Naive B cell (primary cell): ENCODE measurements around the gene CLDN10. TPM values are rescaled to one million over a fixed set of nuclear protein-coding genes. Genes with fewer than 3 reads are reported as not detected.
A peak's percentile ranks its signal among the peaks of the same experiment; 100 is the strongest.

Experiments
- ATAC-seq, 2 donors: fragments of 150-1000 bp; cut with Tn5 transposase; 2 replicates each; pipeline ENCODE4 v1.10.0; 2021; ENCODE audit warnings: low read depth in 2 of 2, mild to moderate bottlenecking in 2 of 2, moderate library complexity in 2 of 2
- DNase-seq: peaks from one replicate; pipeline ENCODE4 v3.0.0; 2022
- H3K27ac Mint-ChIP-seq, 6 donors: one replicate each; pipeline ENCODE4 v1.8.0; 2020 to 2022; ENCODE audit warnings: mild to moderate bottlenecking in 6 of 6, mixed read lengths in 6 of 6, moderate library complexity in 5 of 6, inconsistent platforms in 2 of 6
- H3K27me3 Mint-ChIP-seq, 3 donors: one replicate each; pipeline ENCODE4 v1.8.0; 2021 to 2022; ENCODE audit warnings: mixed read lengths in 3 of 3, mild to moderate bottlenecking in 1 of 3
- H3K36me3 Mint-ChIP-seq, 2 donors: one replicate each; pipeline ENCODE4 v1.8.0; 2020 to 2022; ENCODE audit warnings: mixed read lengths in 2 of 2, inconsistent platforms in 1 of 2, mild to moderate bottlenecking in 1 of 2
- H3K4me1 Mint-ChIP-seq, 3 donors: one replicate each; pipeline ENCODE4 v1.8.0; 2020 to 2022; ENCODE audit warnings: mixed read lengths in 3 of 3, inconsistent platforms in 1 of 3, mild to moderate bottlenecking in 1 of 3, moderate library complexity in 1 of 3
- H3K4me3 Mint-ChIP-seq, 8 donors: one replicate each; pipeline ENCODE4 v1.8.0; 2020 to 2022; ENCODE audit warnings: mild to moderate bottlenecking in 8 of 8, mixed read lengths in 8 of 8, moderate library complexity in 8 of 8, inconsistent platforms in 2 of 8
- H3K9me3 Mint-ChIP-seq, 7 donors: one replicate each; pipeline ENCODE4 v1.8.0; 2020 to 2022; ENCODE audit warnings: mixed read lengths in 7 of 7, mild to moderate bottlenecking in 5 of 7, inconsistent platforms in 2 of 7, moderate library complexity in 1 of 7
- polyA plus RNA-seq, 6 donors: library from polyadenylated mRNA; unstranded; fragments of 300-500 nt; fragmentation: Illumina TruSeq; gene quantifications; one replicate each; pipeline ENCODE4 v1.2.3, GENCODE V29; 2021; ENCODE audit warnings: low read depth in 6 of 6

Gene CLDN10
- polyA plus RNA-seq, 6 donors from 2014 or later: not detected

GRCh38 chr13:95588134-95588533 is 35.6 kb downstream of the CLDN10 start:
- Mint-ChIP-seq H3K27me3 (peaks cover 6 to 10% (median 9%) of the 10 kb centered on the region in 3 donors), H3K4me1 (no peaks in the 10 kb centered on the region), H3K27ac (no peak overlapping the region), H3K36me3 (no peaks in the 10 kb centered on the region), H3K4me3 (no peak overlapping the region), H3K9me3 (peaks cover 0 to 5% (median 0%) of the 10 kb centered on the region in 7 donors)
- ATAC-seq (no peak), DNase-seq (no peak)

GRCh38 chr13:95588721-95589120 is 36.2 kb downstream of the CLDN10 start:
- Mint-ChIP-seq H3K4me3 (no peak overlapping the region), H3K4me1 (no peaks in the 10 kb centered on the region), H3K27me3 (peaks cover 6 to 10% (median 9%) of the 10 kb centered on the region in 3 donors), H3K36me3 (no peaks in the 10 kb centered on the region), H3K9me3 (peaks cover 0 to 5% (median 0%) of the 10 kb centered on the region in 7 donors), H3K27ac (no peak overlapping the region)
- DNase-seq (no peak), ATAC-seq (no peak)

DNA sequence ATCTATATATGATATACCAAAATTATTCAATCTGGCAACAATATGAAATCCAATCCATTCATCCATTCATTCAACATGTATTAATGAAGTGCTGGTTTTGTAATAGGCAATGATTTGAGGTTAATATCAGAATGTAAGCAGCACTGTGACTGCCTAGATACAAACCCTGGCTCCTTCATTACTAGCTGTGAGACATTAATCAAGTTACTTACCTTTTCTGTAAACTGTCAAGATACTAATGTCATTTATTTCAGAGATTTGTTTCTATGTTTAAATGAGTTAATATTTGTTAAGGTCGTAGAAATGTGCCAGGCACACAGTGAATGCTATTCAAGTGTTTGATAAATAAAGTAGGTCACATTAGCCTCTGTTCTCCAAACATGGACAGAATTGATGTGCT is 40.9 kb downstream of the CLDN10 start:
- Mint-ChIP-seq H3K27ac (no peak overlapping the region), H3K36me3 (no peaks in the 10 kb centered on the region), H3K4me3 (no peak overlapping the region), H3K4me1 (no peaks in the 10 kb centered on the region), H3K27me3 (peaks cover 6 to 9% (median 6%) of the 10 kb centered on the region in 3 donors), H3K9me3 (peaks cover 0 to 5% (median 0%) of the 10 kb centered on the region in 7 donors)
- ATAC-seq: no peak
- no peak for DNase-seq

- Mint-ChIP-seq H3K27me3 (peaks cover 0 to 7% (median 1%) of the 10 kb centered on the region in 3 donors), H3K36me3 (no peaks in the 10 kb centered on the region), H3K9me3 (no peaks in the 10 kb centered on the region), H3K4me1 (no peaks in the 10 kb centered on the region), H3K4me3 (no peak overlapping the region), H3K27ac (no peak overlapping the region)
- DNase-seq: no peak
- no peak for ATAC-seq
These were observed 44.2 kb downstream of the CLDN10 start for GRCh38 chr13:95596701-95597100.

- Mint-ChIP-seq H3K27ac (no peak overlapping the region), H3K4me3 (no peak overlapping the region), H3K4me1 (no peaks in the 10 kb centered on the region), H3K27me3 (peaks cover 0 to 11% (median 10%) of the 10 kb centered on the region in 3 donors), H3K36me3 (no peaks in the 10 kb centered on the region), H3K9me3 (no peaks in the 10 kb centered on the region)
- no peak for DNase-seq
- no peak for ATAC-seq
These were observed 48.7 kb downstream of the CLDN10 start for GRCh38 chr13:95601216-95601615.

GRCh38 chr13:95601906-95602305 is 49.4 kb downstream of the CLDN10 start:
- Mint-ChIP-seq H3K36me3 (no peaks in the 10 kb centered on the region), H3K4me1 (no peaks in the 10 kb centered on the region), H3K4me3 (no peak overlapping the region), H3K27ac (no peak overlapping the region), H3K9me3 (no peaks in the 10 kb centered on the region), H3K27me3 (peaks cover 0 to 11% (median 10%) of the 10 kb centered on the region in 3 donors)
- ATAC-seq (no peak), DNase-seq (no peak)

GRCh38 chr13:95603887-95604555 is 51.5 kb downstream of the CLDN10 start:
- H3K4me3 Mint-ChIP-seq: no peak overlapping the region
- ATAC-seq: no peak

GRCh38 chr13:95604556-95604915 is 52.0 kb downstream of the CLDN10 start:
- Mint-ChIP-seq H3K27ac (no peak overlapping the region), H3K36me3 (no peaks in the 10 kb centered on the region), H3K4me3 (no peak overlapping the region), H3K9me3 (no peaks in the 10 kb centered on the region), H3K4me1 (no peaks in the 10 kb centered on the region), H3K27me3 (peaks cover 6 to 16% (median 11%) of the 10 kb centered on the region in 3 donors)
- no peak for DNase-seq
- ATAC-seq: no peak

More at GRCh38 chr13:95603887-95604555, 51.5 kb downstream of the CLDN10 start:
- Mint-ChIP-seq H3K9me3 (no peaks in the 10 kb centered on the region), H3K27me3 (peaks cover 6 to 16% (median 11%) of the 10 kb centered on the region in 3 donors), H3K4me1 (no peaks in the 10 kb centered on the region), H3K27ac (peak overlapping the region in 1 of 6 donors; percentile 65), H3K36me3 (no peaks in the 10 kb centered on the region)
- no peak for DNase-seq

- Mint-ChIP-seq H3K4me3 (no peak overlapping the region), H3K4me1 (no peaks in the 10 kb centered on the region), H3K36me3 (no peaks in the 10 kb centered on the region)
These were observed 53.1 kb downstream of the CLDN10 start for GRCh38 chr13:95605448-95606125.

DNA sequence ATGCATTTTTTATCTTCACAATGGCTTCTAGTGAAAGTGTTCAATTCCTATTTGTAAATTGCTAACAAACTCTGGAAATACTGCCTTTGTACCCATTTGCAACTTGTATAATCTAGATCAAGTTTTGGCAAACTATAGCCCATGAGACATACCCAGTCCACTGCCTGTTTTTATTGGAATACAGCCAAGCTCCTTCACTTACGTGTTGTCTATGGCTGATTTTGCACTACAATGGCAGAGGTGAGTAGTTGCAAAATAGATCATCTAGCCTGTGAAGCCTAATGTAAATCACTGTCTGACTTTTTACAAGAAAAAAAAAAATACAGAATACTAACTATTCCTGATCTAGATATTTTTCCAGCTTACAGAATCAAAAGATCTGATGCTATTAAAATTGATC is 54.8 kb downstream of the CLDN10 start:
- no peak overlapping the region for H3K27ac Mint-ChIP-seq
- no peaks in the 10 kb centered on the region for H3K9me3 Mint-ChIP-seq
- ATAC-seq (no peak), DNase-seq (no peak)
- H3K36me3 Mint-ChIP-seq: no peaks in the 10 kb centered on the region
- no peak overlapping the region for H3K4me3 Mint-ChIP-seq
- H3K27me3 Mint-ChIP-seq: peaks cover 6 to 8% (median 8%) of the 10 kb centered on the region in 3 donors
- no peaks in the 10 kb centered on the region for H3K4me1 Mint-ChIP-seq

More at GRCh38 chr13:95605448-95606125, 53.1 kb downstream of the CLDN10 start:
- no peak for ATAC-seq
- no peak for DNase-seq
- H3K9me3 Mint-ChIP-seq: no peaks in the 10 kb centered on the region
- peaks cover 6 to 16% (median 11%) of the 10 kb centered on the region in 3 donors for H3K27me3 Mint-ChIP-seq
- no peak overlapping the region for H3K27ac Mint-ChIP-seq

DNA sequence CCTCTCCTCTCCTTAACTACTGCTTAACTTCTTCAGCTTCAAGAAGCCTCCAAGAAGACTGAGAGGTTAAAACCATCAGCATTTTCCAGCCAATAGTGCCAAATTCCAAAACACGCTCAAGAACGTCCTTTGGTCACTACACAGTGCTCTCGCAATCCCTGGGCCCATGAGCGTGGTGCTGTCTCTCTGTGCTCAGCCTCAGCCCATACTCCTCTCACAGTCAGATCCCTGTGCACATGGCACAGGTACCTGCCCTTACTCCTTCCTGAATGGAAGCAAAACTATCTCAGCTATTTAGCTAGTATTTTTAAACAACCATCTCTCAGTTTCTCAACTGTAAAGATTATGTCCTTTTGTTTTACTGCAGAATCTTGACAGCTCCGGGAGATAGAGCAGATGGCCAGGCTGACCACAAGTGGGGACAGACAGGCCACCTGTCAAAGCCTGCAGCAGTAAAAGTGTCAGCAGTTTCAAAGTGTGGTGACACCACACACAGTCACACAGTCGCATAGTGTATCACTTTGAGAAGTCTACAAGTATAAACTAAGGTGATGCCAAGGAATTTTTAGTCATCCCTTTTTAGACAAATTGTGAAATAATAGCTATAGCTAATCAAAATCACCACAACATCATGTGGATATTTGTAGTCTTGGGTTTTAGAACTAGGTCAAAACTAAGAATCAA is 56.3 kb downstream of the CLDN10 start:
- Mint-ChIP-seq H3K4me1 (no peaks in the 10 kb centered on the region), H3K9me3 (peaks cover 0 to 2% (median 0%) of the 10 kb centered on the region in 7 donors), H3K27me3 (peaks cover 6 to 18% (median 14%) of the 10 kb centered on the region in 3 donors), H3K27ac (peak overlapping the region in 1 of 6 donors; percentile 20), H3K36me3 (no peaks in the 10 kb centered on the region), H3K4me3 (no peak overlapping the region)
- no peak for DNase-seq
- no peak for ATAC-seq

GRCh38 chr13:95614641-95615245 is 62.2 kb downstream of the CLDN10 start:
- H3K36me3 Mint-ChIP-seq: no peaks in the 10 kb centered on the region
- peaks cover 0 to 2% (median 0%) of the 10 kb centered on the region in 7 donors for H3K9me3 Mint-ChIP-seq

GRCh38 chr13:95615539-95615938 is 63.0 kb downstream of the CLDN10 start:
- Mint-ChIP-seq H3K4me3 (no peak overlapping the region), H3K9me3 (peaks cover 0 to 2% (median 0%) of the 10 kb centered on the region in 7 donors), H3K36me3 (no peaks in the 10 kb centered on the region), H3K27ac (no peak overlapping the region), H3K4me1 (no peaks in the 10 kb centered on the region), H3K27me3 (peaks cover 21 to 36% (median 24%) of the 10 kb centered on the region in 3 donors)
- ATAC-seq (no peak), DNase-seq (no peak)

More at GRCh38 chr13:95614641-95615245, 62.2 kb downstream of the CLDN10 start:
- no peak for ATAC-seq
- no peak for DNase-seq
- Mint-ChIP-seq H3K27ac (peak overlapping the region in 1 of 6 donors; percentile 18), H3K4me1 (no peaks in the 10 kb centered on the region), H3K27me3 (peaks cover 21 to 36% (median 24%) of the 10 kb centered on the region in 3 donors), H3K4me3 (no peak overlapping the region)
